ENCODE data around the gene UTP4. TPM values are rescaled to one million over a fixed set of nuclear protein-coding genes. Genes with fewer than 3 reads are reported as not detected.

The UTP4 gene
- 23.8 and 31.4 TPM in 2 replicates for total RNA-seq (2014; rRNA removed; shearing (Covaris generic))

DNA sequence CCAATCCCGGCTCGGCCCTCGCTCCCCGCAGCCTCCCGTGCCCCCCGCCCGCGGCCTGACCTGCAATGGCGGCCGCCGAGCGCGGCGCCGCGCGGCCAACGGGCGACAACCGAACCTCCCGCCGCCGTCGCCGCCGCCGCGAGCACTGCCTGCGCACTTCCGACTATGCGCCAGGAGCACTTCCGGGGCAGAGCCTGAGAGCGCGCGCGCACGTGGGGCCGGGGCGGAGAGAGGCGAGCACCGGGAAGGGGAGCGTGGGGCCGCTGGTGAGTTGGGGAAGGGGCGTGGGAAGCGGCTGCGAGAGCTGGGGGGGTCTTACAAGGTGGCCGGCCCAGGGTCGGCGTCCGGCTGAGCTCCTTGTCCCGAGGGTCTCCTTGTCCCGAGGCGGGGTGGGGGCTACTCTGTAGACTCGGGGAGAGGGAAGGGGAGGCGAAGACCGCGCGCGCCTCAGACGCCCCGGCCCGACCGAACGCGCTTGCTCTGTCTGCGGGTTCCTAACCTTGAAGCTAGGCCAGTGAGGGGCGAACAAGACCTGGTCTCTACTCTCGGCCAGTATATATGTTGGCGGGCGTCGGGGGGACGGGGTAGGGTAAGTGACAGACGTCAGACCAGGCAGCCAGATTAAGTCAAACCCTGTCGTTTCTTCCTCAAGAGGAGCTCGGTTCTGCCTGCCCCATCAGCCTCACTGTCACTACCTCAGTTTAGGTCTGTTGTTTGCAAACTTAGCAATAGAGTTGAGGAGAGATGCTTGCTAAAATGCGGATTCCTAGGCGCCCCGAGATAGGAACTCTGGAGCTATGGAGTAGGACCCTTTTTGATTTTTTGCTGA, at the start of gene UTP4, which contains the start of gene CHTF8:
TSS of gene UTP4 (plus strand) at position 226 of the 829 bp plus-strand sequence. CDS start 811 bp downstream, outside the sequence.
TSS of gene CHTF8 (minus strand) at position 165 of the 829 bp plus-strand sequence. CDS start 11,130 bp downstream, outside the sequence.
- peak within 1 kb of the TSS; percentile 83 for H3K27ac ChIP-seq
- no peaks in the 10 kb centered on the region for H3K27me3 ChIP-seq
- peaks cover 9% of the 10 kb centered on the region for H3K36me3 ChIP-seq
- no peaks in the 10 kb centered on the region for H3K4me1 ChIP-seq
- H3K9me3 ChIP-seq (replicated peaks): no peaks in the 10 kb centered on the region
- H3K4me3 ChIP-seq: peak within 1 kb of the TSS; percentile 83
- DNase-seq: peak; percentile 76 to 79

DNA sequence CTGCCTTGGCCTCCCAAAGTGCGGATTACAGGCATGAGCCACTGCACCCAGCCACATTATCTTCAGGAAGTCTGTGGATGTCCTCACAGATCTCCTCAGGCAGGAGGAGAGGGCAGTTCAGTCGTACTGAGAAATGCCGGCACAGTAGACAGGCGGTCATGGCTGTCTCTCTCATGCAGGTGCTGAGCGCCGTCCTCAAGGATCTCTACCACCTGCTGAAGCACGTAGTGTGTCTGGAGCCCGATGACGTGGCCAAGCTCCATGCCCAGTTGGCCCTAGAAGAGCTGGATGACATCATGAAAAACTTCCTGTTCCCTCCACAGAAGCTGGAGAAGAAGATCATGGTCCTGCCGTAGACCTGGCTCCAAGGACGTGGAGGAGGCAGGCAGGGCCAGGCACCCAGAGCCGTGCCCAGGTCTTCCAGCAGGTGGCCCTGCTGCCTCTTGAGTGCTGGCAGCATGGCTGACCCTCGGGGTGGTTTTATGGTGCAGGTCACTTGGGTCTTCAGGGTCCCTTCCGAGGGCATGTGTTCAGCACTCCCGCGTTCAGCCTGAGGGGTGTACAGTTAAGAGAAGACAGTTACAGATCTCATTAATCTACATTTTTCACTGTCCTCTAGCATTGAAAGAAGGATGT, 49.0 kb upstream of the UTP4 start:
- DNase-seq: no peak
- Histone ChIP-seq H3K4me1 (no peaks in the 10 kb centered on the region), H3K4me3 (no peak overlapping the region), H3K9me3 (replicated peaks) (no peaks in the 10 kb centered on the region), H3K27ac (no peak overlapping the region), H3K27me3 (no peaks in the 10 kb centered on the region), H3K36me3 (no peaks in the 10 kb centered on the region)

DNA sequence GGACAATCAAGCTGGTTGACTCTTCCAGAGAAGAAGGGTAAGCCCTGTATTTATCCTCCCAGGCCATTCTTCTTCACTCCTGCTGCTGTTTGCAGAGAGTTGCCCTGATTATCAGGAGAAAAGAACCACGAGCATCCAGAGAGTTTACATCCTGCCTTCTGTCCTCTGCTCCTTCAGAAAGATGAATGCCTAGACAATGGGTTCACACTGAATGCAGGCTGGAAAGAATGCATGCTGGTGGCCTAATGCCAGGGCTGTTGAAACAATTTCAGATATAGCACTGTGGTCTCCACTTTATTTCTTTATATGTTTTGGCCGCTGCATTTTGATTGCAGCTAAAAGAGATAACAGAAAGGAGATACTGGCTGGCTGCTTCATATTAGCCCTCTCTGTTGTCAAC, 48.2 kb upstream of the UTP4 start:
- Histone ChIP-seq H3K4me3 (no peak overlapping the region), H3K4me1 (peaks cover 4% of the 10 kb centered on the region; the same call in 1 of the 2 replicates), H3K27ac (no peak overlapping the region), H3K27me3 (no peaks in the 10 kb centered on the region), H3K36me3 (no peaks in the 10 kb centered on the region), H3K9me3 (replicated peaks) (no peaks in the 10 kb centered on the region)
- DNase-seq: no peak

DNA sequence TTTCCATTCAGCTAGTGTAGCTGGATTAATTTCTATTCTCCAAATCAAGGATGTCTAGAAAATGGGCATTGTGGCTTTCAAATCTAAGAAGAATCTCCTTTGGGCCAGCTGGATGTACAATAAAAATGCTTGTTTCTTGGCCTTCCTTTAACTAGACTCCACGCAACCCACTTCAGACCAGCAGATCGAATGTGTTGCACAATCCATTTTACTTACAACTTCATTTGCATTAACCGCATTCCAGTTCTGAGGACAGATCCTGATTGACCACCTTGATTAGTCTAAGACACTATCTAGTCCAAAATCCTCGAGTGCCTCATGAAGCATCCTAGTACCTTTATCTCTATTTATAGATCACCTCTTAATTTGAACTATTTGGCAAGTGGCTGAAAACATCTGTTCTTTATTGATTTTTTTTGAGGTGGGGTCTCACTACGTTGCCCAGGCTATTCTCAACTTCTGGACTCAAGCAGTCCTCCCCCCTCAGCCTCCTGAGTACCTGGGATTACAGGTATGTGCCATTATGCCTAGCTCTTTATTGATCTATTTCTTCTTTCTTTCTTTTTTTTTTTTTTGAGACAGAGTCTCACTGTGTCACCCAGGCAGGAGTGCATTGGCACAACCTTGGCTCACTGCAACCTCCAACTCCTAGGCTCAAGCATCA, 47.3 kb upstream of the UTP4 start:
- Histone ChIP-seq H3K4me1 (peaks cover 5% of the 10 kb centered on the region; the same call in 1 of the 2 replicates), H3K36me3 (no peaks in the 10 kb centered on the region), H3K4me3 (no peak overlapping the region), H3K27ac (no peak overlapping the region), H3K27me3 (no peaks in the 10 kb centered on the region), H3K9me3 (replicated peaks) (no peaks in the 10 kb centered on the region)
- DNase-seq: no peak

DNA sequence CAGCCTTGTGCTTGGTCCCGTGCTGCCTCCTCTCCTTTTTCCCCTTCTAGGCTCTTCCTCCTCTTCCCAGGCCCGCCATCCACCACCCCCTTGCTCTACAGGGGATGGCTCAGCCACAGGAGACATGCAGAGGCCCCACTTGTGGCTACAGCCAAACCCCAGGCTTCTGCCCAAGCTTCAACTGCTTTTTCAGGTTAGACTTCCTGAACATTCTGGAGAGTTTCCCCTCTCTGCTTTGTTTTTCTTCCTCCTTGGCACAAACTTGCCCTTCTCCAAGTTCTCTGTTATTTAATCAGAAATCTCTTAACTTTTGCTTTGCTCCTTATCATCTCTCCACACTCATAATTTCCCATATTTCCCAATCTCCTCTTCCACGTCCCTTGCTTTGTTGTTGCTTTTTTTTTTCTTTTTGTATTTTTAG, 45.3 kb upstream of the UTP4 start:
- Histone ChIP-seq H3K9me3 (replicated peaks) (no peaks in the 10 kb centered on the region), H3K4me3 (no peak overlapping the region), H3K27ac (no peak overlapping the region), H3K4me1 (peaks cover 5% of the 10 kb centered on the region; the same call in 1 of the 2 replicates), H3K36me3 (no peaks in the 10 kb centered on the region), H3K27me3 (no peaks in the 10 kb centered on the region)
- DNase-seq: no peak

DNA sequence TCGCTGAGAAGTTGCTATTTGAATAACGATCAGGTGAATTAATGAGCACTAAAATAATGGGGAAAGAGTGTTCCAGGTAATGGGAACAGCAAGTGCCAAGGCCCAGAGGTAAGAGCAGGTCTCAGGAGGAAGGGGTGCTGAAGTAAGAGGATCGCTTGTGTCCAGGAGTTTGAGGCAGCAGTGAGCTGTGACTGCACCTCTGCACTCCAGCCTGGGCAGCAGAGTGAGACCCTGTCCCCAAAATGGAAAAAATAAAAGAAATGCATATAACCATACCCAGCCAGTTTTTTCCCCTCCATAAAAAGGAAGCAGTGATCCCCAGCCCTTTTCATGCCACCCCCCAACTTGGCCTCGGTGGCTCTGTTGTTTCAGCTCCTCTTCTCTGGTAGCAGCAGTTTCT, 43.8 kb upstream of the UTP4 start:
- H3K4me3 ChIP-seq: no peak overlapping the region
- DNase-seq: no peak
- no peaks in the 10 kb centered on the region for H3K27me3 ChIP-seq
- no peaks in the 10 kb centered on the region for H3K36me3 ChIP-seq
- H3K27ac ChIP-seq: no peak overlapping the region
- H3K4me1 ChIP-seq: peaks cover 5% of the 10 kb centered on the region; the same call in 1 of the 2 replicates
- no peaks in the 10 kb centered on the region for H3K9me3 ChIP-seq (replicated peaks)

DNA sequence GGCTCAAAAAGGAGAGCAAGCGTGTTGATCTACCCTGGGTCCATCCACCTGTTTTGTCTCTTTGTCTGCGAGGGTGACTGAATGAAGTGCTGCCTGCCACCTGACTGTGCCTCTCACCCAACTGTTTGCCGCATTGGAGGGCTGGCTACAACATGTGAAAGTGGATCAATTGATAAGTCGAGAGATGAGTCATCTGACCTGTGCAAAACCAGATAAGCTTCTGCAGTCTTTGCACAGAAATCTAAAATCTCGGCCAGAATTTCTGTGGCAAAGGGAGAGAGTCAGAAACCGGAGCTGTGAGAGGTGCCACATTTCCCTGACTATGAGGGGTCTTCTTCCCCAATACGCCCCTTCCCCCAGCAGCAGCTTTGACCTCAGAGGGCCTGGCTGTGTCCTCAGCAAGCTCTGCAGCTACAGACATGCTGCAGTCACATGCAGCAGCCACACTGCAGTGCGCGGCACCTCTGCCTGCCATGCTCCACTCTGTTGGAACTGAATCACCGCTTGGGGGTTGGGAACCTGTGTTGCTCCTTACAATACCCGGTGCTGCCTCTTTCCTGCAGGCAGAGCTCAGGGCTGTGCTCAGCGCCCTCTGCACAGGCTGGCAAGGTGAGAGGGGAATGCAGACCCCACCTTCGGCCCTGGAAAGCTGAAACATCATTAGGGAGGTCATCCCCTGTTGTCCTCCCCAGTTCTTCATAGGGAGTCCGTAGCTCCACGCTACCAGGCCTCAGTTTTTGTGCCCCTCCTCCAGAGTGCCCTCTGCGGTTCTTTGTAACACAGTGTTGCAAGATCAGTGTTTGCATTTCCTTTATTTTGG, 43.1 kb upstream of the UTP4 start:
- Histone ChIP-seq H3K36me3 (no peaks in the 10 kb centered on the region), H3K4me1 (peaks cover 5% of the 10 kb centered on the region; the same call in 1 of the 2 replicates), H3K27ac (no peak overlapping the region), H3K9me3 (replicated peaks) (no peaks in the 10 kb centered on the region), H3K27me3 (no peaks in the 10 kb centered on the region), H3K4me3 (no peak overlapping the region)
- peak in 1 of 2 experiments; percentile 43 for DNase-seq

DNA sequence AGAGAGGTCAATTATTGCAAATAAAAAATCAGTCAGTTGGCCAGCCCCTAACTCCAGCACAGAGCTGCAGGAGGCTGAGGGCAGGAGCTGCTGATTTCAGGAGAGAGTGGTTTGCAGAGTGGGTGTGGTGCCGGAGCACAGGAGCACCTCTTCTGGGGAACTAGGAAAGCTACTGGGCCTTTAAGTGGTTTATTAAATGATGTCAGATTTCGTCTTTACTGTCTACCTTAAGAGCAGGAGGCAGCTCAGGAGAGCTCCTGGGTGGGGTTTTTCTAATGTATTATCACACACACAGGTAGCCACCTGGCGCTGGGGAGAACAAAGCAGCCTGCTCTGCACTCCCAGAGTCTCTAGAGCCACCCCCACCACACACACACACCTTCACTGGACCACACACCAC, 38.5 kb upstream of the UTP4 start:
- H3K27ac ChIP-seq: no peak overlapping the region
- no peaks in the 10 kb centered on the region for H3K27me3 ChIP-seq
- DNase-seq: no peak
- H3K9me3 ChIP-seq (replicated peaks): no peaks in the 10 kb centered on the region
- H3K4me1 ChIP-seq: peaks cover 3% of the 10 kb centered on the region; the same call in 1 of the 2 replicates
- no peak overlapping the region for H3K4me3 ChIP-seq
- no peaks in the 10 kb centered on the region for H3K36me3 ChIP-seq

DNA sequence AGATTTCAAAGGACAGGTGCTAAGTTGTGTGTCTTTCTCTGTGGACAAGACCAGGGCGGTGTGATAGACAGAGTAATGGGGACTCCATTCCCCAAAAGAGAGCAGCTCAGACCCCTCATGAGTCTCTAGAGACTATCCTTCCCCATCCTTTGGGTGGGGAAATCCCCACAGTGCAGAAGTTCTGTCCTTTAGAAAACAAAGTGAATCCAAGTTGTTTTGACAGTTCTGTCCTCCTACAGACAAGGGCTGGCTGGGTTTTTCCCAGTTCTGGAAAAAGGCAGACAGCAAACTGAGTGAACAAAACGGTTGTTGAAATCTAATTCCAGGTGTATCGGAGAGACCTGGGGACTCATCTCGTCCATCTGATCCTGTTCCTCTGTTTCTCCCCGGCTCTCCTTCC, 37.9 kb upstream of the UTP4 start:
- Histone ChIP-seq H3K9me3 (replicated peaks) (no peaks in the 10 kb centered on the region), H3K4me1 (no peaks in the 10 kb centered on the region), H3K27ac (no peak overlapping the region), H3K4me3 (no peak overlapping the region), H3K27me3 (no peaks in the 10 kb centered on the region), H3K36me3 (no peaks in the 10 kb centered on the region)
- DNase-seq: no peak

DNA sequence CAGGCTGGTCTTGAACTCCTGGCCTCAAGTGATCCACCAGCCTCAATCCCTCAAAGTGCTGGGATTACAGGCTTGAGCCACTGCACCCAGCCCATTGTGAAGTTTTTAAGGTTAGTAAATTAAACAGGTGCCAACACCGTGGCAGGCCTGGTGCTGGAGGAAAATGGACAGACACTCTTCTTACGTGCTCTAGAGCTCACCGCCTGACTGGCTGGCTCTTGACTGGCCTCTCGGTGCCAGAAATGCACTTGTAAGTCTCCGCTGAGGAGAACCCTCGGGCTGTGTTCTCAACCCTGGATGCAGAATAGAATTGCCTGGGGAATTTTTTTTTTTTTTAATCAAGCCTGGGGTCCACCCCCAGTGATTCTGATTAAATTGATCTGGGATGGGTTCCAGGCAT, 37.3 kb upstream of the UTP4 start:
- Histone ChIP-seq H3K4me1 (no peaks in the 10 kb centered on the region), H3K9me3 (replicated peaks) (no peaks in the 10 kb centered on the region), H3K4me3 (no peak overlapping the region), H3K27ac (no peak overlapping the region), H3K27me3 (no peaks in the 10 kb centered on the region), H3K36me3 (no peaks in the 10 kb centered on the region)
- DNase-seq: no peak

DNA sequence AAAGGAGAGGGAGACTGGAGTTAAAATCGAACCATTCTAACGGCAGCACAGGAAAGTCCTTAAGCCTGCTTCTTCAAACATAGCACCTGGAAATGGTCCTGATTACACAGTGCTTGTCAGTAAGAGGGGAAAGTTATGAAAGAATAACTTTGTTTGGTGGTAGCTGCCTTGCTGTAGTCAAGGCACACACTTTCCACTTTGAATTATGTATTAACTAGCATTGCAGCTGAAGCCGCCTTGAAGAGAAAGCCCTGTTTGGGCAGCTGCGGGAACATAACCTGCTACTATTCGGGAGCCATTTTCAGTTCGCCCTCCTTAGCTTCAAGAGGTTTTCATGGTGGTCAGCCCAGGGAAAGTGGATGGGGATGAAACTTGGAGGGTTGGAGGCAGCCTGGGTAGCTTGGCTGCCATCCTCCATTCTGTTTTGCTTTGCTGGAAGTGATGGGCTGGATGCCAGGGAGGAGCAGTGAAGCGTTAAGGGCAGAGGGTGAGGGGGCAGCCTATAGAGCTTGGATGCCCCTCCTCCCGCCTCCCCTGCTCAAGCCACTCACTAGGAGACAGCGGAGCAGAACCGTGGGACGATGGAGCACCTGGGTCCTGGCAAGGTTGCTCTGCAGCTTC, 32.3 kb upstream of the UTP4 start:
- Histone ChIP-seq H3K4me1 (no peaks in the 10 kb centered on the region), H3K27me3 (no peaks in the 10 kb centered on the region), H3K36me3 (no peaks in the 10 kb centered on the region), H3K27ac (no peak overlapping the region), H3K9me3 (replicated peaks) (no peaks in the 10 kb centered on the region), H3K4me3 (no peak overlapping the region)
- DNase-seq: no peak

DNA sequence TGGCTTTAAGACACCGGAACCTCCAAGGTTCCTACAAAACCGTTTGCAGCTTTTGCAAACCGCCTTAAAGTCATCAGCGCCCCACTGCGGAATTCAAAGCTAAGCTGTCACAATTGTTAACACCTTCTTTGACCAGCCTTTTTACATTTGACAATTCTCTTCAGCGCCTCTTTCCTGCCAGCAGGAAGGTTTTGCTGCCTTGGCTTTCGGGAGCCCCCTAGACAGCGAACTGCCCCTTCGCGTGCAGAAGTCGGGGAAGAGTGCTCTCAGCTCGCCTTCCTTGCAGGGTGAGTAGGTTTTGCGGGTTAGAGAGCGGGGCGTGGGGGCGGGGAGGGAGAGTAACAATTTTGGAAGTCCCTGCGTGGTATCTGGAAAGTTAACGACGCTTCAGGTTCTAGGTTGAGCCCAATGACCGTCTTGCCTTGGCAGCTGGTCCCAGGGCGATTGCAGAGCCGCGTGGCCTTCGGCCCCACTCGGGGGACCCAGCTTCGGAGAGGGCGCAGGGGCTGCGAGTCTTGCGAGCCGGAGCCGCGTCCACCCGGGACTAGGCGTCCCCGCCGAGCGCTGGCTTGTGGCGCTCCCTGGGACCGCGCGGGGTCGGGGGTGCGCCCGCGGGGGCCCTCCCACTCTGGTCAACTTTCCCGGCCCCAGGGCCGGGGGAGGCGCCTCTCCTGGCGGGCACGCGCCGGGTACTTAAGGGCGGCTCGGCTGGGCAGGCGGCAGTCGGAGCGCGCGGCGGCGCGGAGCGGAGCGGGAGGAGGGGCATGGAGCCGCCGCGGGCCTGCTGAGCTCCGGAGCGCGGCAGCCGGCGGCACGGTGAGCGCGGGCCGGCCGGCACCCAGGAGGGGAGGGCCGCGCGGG, 26.7 kb upstream of the UTP4 start, which contains the start of gene HAS3:
TSS of gene HAS3 (plus strand) at position 153 of the 861 bp plus-strand sequence. CDS start 3,743 bp downstream, outside the sequence.
- H3K4me1 ChIP-seq: no peaks in the 10 kb centered on the region
- peak; percentile 42 to 57 for DNase-seq
- H3K4me3 ChIP-seq: peak within 1 kb of the TSS; percentile 61
- no peak within 1 kb of the TSS for H3K27ac ChIP-seq
- no peaks in the 10 kb centered on the region for H3K9me3 ChIP-seq (replicated peaks)
- H3K36me3 ChIP-seq: no peaks in the 10 kb centered on the region
- H3K27me3 ChIP-seq: no peaks in the 10 kb centered on the region
